ENCODE measurements around the gene PRIM2. TPM values are rescaled to one million over a fixed set of nuclear protein-coding genes. Genes with fewer than 3 reads are reported as not detected.

The PRIM2 gene
- total and polyA plus RNA-seq, 9 of the 15 experiments (the other 6 are each of a cell fraction or from before 2014, with no cell fraction given) = 19.8 to 57.5 (median 33.4) TPM

DNA sequence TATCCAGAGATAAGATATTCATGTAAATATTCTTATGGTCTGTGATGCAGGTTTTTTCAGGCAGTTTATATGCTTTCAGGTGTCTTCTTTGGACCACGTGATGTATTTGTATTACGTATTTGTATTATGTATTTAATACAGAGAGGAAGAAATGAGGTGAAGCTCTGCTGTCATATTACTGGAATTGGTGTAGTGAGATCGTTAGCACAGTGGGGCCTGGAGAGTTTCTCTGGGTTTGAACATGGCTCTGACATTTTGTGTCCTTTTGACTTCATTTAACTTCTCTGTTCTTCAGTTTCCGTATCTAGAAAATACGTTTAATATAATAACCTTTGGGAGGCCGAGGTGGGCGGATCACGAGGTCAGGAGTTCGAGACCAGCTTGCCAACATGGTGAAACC lies 1.6 kb upstream of the PRIM2 start:
- Histone ChIP-seq H3K9ac (ENCODE audit: insufficient read depth in 1 of 2, low read depth in 2 of 2, low read length in 2 of 2) (no peak overlapping the region), H3K27ac (ENCODE audit: extremely low read depth, low read depth, low read length) (no peak overlapping the region), H3K9me1 (ENCODE audit: control insufficient read depth, insufficient read depth, low read length) (no peaks in the 10 kb centered on the region), H3K36me3 (ENCODE audit: control insufficient read depth, insufficient read depth, low read length) (peaks cover 24% of the 10 kb centered on the region), H3K4me3 (no peak overlapping the region), H3K4me2 (ENCODE audit: insufficient read depth, low read length) (no peak overlapping the region), H4K20me1 (replicated peaks; ENCODE audit: control insufficient read depth, insufficient read depth, low read length) (no peaks in the 10 kb centered on the region), H3K27me3 (ENCODE audit: control insufficient read depth in 2 of 2, insufficient read depth in 2 of 2, low read length in 2 of 2) (no peaks in the 10 kb centered on the region), H3K79me2 (ENCODE audit: control insufficient read depth, insufficient read depth, low read length) (peaks cover 22% of the 10 kb centered on the region), H3K4me1 (replicated peaks in 1 of 2; ENCODE audit: control insufficient read depth in 2 of 2, insufficient read depth in 2 of 2, low read length in 2 of 2) (peaks cover 0 to 2% of the 10 kb centered on the region in 2 experiments; a peak in 2 of 5 replicates), H2AFZ (ENCODE audit: low read depth, low read length) (no peak overlapping the region), H3K9me3 (replicated peaks; ENCODE audit: control insufficient read depth, insufficient read depth, low read depth, low read length) (no peaks in the 10 kb centered on the region)
- no TSS peak for BruUV-seq (replicated peaks)
- 48% methylated on average over 9 of the region's 9 CpGs for WGBS (ENCODE audit: insufficient coverage, low coverage, missing lambda C conversion rate)
- DNase-seq (ENCODE audit: extremely low read depth in 1 of 4, low spot score in 3 of 4) (no peak), ATAC-seq (no peak), FAIRE-seq (no peak)
- TF ChIP-seq TARDBP (IDR thresholded peaks at IDR 0.05) (no peak), TOE1 (IDR thresholded peaks at IDR 0.05; ENCODE audit: borderline replicate concordance) (no peak), TOE1 (CRISPR knock-in tag; IDR thresholded peaks at IDR 0.05; ENCODE audit: borderline replicate concordance, low read depth) (no peak), HMG20B (CRISPR knock-in tag; IDR thresholded peaks at IDR 0.05) (no peak), MEF2A (IDR thresholded peaks at IDR 0.05; ENCODE audit: control insufficient read depth, low read depth, low read length) (no peak), ZNF431 (CRISPR knock-in tag; IDR thresholded peaks at IDR 0.05) (no peak), ZNF282 (CRISPR knock-in tag; IDR thresholded peaks at IDR 0.05) (no peak), PYGO2 (tag; IDR thresholded peaks at IDR 0.05) (no peak)
- TF ChIP-seq, protein P1, sequence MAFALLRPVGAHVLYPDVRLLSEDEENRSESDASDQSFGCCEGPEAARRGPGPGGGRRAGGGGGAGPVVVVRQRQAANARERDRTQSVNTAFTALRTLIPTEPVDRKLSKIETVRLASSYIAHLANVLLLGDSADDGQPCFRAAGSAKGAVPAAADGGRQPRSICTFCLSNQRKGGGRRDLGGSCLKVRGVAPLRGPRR (CRISPR knock-in tag; IDR thresholded peaks at IDR 0.05) = no peak
- POLR2A ChIA-PET = no interaction called here
- in situ Hi-C loops (cut with MboI) = loop anchor here (5.0 to 25.0 kb wide), 3 partner anchors 131 to 954 kb away; no protein-coding TSS in a partner anchor
- intact Hi-C loops (cut with micrococcal nuclease) = loop anchor here (1.0 to 10.0 kb wide), 9 partner anchors 48 to 951 kb away; partner anchors contain the start of gene BEND6
- CTCF ChIA-PET (ENCODE audit: low intra/inter-chr PET ratio) = interaction anchor here (0.6 to 3.6 kb wide), 5 partner anchors 48 to 424 kb away, joined by 3 to 50 read pairs (median 15); no protein-coding TSS in a partner anchor
